Smooth muscle cell (in vitro differentiated cells): ENCODE measurements around the gene RGL3. TPM values are rescaled to one million over a fixed set of nuclear protein-coding genes. Genes with fewer than 3 reads are reported as not detected.

Experiments
- DNase-seq: peaks from one replicate; lab custom pipeline; 2025; ENCODE audit not compliant: unreplicated experiment; lab: John Stamatoyannopoulos, UW
- H2AFZ ChIP-seq: fragments of 200-600 bp; sonication (generic); 2 replicates; pipeline ENCODE4 v1.6.0; 2016; ENCODE audit warnings: antibody characterized with exemption, low read depth, mild to moderate bottlenecking
- H3F3A ChIP-seq: fragments of 200-600 bp; sonication (generic); 2 replicates; pipeline ENCODE4 v1.6.0; 2017; ENCODE audit warnings: antibody characterized with exemption, low read depth
- H3K27ac ChIP-seq: fragments of 200-600 bp; sonication (generic); 2 replicates; pipeline ENCODE4 v1.5.1; 2016; ENCODE audit warnings: low read depth, mild to moderate bottlenecking
- H3K27me3 ChIP-seq: fragments of 200-600 bp; sonication (generic); 2 replicates; pipeline ENCODE4 v1.6.1; 2016; ENCODE audit warnings: low read depth, mild to moderate bottlenecking
- H3K36me3 ChIP-seq: fragments of 200-600 bp; sonication (generic); 2 replicates; pipeline ENCODE4 v1.5.1; 2016; ENCODE audit warnings: low read depth
- H3K4me1 ChIP-seq: fragments of 200-600 bp; sonication (generic); 2 replicates; pipeline ENCODE4 v1.5.1; 2016; ENCODE audit warnings: low read depth
- H3K4me2 ChIP-seq: fragments of 200-600 bp; sonication (generic); 2 replicates; pipeline ENCODE4 v1.6.0; 2016; ENCODE audit warnings: mild to moderate bottlenecking
- H3K4me3 ChIP-seq: fragments of 200-600 bp; sonication (generic); 2 replicates; pipeline ENCODE4 v1.5.1; 2016; ENCODE audit warnings: mild to moderate bottlenecking
- H3K79me2 ChIP-seq: fragments of 200-600 bp; sonication (generic); 2 replicates; pipeline ENCODE4 v1.6.0; 2016; ENCODE audit warnings: low read depth, mild to moderate bottlenecking
- H3K9ac ChIP-seq: fragments of 200-600 bp; sonication (generic); 2 replicates; pipeline ENCODE4 v1.6.0; 2016; ENCODE audit warnings: low read depth
- H3K9me3 ChIP-seq: fragments of 200-600 bp; sonication (generic); replicated peaks from 2 replicates; pipeline ENCODE4 v1.5.1; 2016; ENCODE audit warnings: low read depth
- H4K20me1 ChIP-seq: fragments of 200-600 bp; sonication (generic); 2 replicates; pipeline ENCODE4 v1.6.0; 2016; ENCODE audit warnings: low read depth
- CTCF ChIP-seq: fragments of 200-600 bp; sonication (generic); IDR thresholded peaks from 2 replicates; pipeline ENCODE4 v1.5.1; 2017; ENCODE audit warnings: borderline replicate concordance, mild to moderate bottlenecking, antibody characterized with exemption; ENCODE audit not compliant: insufficient read depth, poor library complexity, severe bottlenecking
- WGBS: methylation state at CpG from one replicate; pipeline ENCODE4 v1.1.7; 2016; ENCODE audit warnings: low lambda C conversion rate; 5-methylcytosine and 5-hydroxymethylcytosine counted together
- polyA plus RNA-seq: library from polyadenylated mRNA; unstranded; fragments of >200 nt; fragmentation: Nextera tagmentation; extraction: Ambion mirVana; gene quantifications from 2 replicates; pipeline ENCODE4 v1.2.1, GENCODE V29; 2016
- total RNA-seq: library from RNA; depleted of rRNA; stranded (reverse); fragments of >200 nt; gene quantifications from 2 replicates; pipeline ENCODE4 v1.2.3, GENCODE V29; 2014

RGL3 gene
- total and polyA plus RNA-seq, 2 experiments from 2014 or later = 5.5 to 6.6 TPM

DNA sequence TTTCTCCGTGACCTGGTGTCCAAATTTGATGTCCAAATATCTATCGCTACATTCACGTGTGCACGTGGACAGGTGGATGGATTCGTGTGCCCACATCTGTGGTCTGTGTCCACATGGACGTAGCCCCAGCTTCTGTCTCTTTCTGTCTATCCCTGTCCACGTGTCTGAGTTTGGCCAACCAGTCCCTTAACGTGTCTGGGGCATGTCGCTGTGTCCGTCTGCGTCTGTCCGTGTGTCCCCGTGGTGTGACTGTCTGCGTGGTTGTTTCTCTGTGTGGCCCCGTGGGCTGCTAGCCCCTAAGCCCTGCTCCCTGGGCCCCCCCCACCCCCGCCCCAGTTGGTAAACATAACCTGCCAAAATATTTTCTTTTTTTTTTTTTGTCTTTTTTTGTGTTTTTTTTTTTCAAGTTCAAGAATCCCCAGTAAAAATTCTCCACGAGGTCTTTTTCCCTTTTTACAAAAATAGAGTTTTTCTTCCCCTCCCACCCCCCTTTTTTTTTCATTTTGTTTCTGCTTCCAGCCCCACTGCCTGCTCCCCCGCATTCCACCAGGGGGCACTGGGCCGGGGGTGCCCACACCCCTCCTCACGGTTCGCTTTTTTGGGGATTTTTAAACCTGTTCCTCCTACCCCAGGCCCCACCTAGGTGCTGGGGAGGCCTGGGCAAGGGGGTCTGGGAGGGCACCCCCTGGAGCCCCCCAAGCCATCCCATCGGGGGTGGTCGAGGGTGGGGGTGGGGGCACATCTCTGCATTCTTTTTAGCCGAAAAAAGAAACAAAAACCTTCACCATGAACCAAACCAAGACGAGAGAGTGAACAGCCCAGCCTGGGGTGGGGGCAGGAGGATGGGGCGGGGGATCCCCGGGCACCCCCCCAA lies 34.6 kb upstream of the RGL3 start:
- no peak overlapping the region for H3K27ac ChIP-seq
- H3K79me2 ChIP-seq = no peaks in the 10 kb centered on the region
- H4K20me1 ChIP-seq = no peaks in the 10 kb centered on the region
- H3K9ac ChIP-seq = no peak overlapping the region
- no peak overlapping the region for H2AFZ ChIP-seq
- H3K9me3 ChIP-seq = no peaks in the 10 kb centered on the region
- H3K4me1 ChIP-seq = peaks cover 12% of the 10 kb centered on the region
- DNase-seq = no peak
- 82% methylated on average over 23 of the region's 27 CpGs for WGBS
- no peaks in the 10 kb centered on the region for H3F3A ChIP-seq
- no peaks in the 10 kb centered on the region for H3K36me3 ChIP-seq
- TF ChIP-seq CTCF = peak; percentile 31
- no peaks in the 10 kb centered on the region for H3K27me3 ChIP-seq
- no peak overlapping the region for H3K4me3 ChIP-seq
- H3K4me2 ChIP-seq = no peak overlapping the region

GRCh38 chr19:11452620-11453310 lies 33.7 kb upstream of the RGL3 start:
- 88% methylated on average over 28 of the region's 33 CpGs for WGBS

GRCh38 chr19:11451871-11452619 lies 32.9 kb upstream of the RGL3 start:
- no peak overlapping the region for H3K4me2 ChIP-seq
- WGBS = 68% methylated on average over 25 of the region's 25 CpGs
- H3K4me3 ChIP-seq = no peak overlapping the region
- no peaks in the 10 kb centered on the region for H3K79me2 ChIP-seq
- no peaks in the 10 kb centered on the region for H3F3A ChIP-seq
- H2AFZ ChIP-seq = no peak overlapping the region
- no peaks in the 10 kb centered on the region for H4K20me1 ChIP-seq
- no peaks in the 10 kb centered on the region for H3K36me3 ChIP-seq
- no peak for TF ChIP-seq CTCF
- DNase-seq = no peak
- no peaks in the 10 kb centered on the region for H3K27me3 ChIP-seq
- no peak overlapping the region for H3K9ac ChIP-seq
- H3K9me3 ChIP-seq = no peaks in the 10 kb centered on the region
- no peak overlapping the region for H3K27ac ChIP-seq
- peaks cover 12% of the 10 kb centered on the region for H3K4me1 ChIP-seq

More at GRCh38 chr19:11452620-11453310, 33.7 kb upstream of the RGL3 start:
- Histone ChIP-seq H3F3A (no peaks in the 10 kb centered on the region), H2AFZ (no peak overlapping the region), H3K27ac (no peak overlapping the region), H3K27me3 (no peaks in the 10 kb centered on the region), H3K79me2 (no peaks in the 10 kb centered on the region), H3K4me1 (peaks cover 12% of the 10 kb centered on the region), H3K36me3 (no peaks in the 10 kb centered on the region), H3K4me3 (no peak overlapping the region), H4K20me1 (no peaks in the 10 kb centered on the region), H3K9me3 (no peaks in the 10 kb centered on the region), H3K9ac (no peak overlapping the region), H3K4me2 (no peak overlapping the region)
- DNase-seq = no peak
- TF ChIP-seq CTCF = no peak
